CD14-positive monocyte (primary cell): ENCODE data around the gene SLC22A3. TPM values are rescaled to one million over a fixed set of nuclear protein-coding genes. Genes with fewer than 3 reads are reported as not detected.

ENCODE experiments used
- DNase-seq, 3 donors: peaks; one replicate each; pipeline ENCODE4 v3.0.0-alpha.2; 2011 to 2022
- H2AFZ ChIP-seq: 2 replicates; pipeline ENCODE4 v1.6.0; 2012; ENCODE audit warnings: mild to moderate bottlenecking, low read depth, low read length, inconsistent platforms; ENCODE audit not compliant: insufficient read depth, poor library complexity, severe bottlenecking
- H3K27ac ChIP-seq, 2 donors: 1 replicate in 1 of 2; 2 replicates in 1 of 2; pipeline ENCODE4 v1.5.1; 2012 to 2013; ENCODE audit warnings: low read length in 2 of 2, control low read depth in 1 of 2, inconsistent platforms in 1 of 2, low read depth in 1 of 2, mild to moderate bottlenecking in 1 of 2
- H3K27me3 ChIP-seq, 2 donors: one replicate each; pipeline versions ENCODE4 v1.6.0 to v1.6.1; 2011 to 2013; ENCODE audit warnings: low read length in 2 of 2; ENCODE audit not compliant: control insufficient read depth in 2 of 2, insufficient read depth in 2 of 2
- H3K36me3 ChIP-seq, 2 donors: replicated peaks in 1 of 2; 1 replicate in 1 of 2; 2 replicates in 1 of 2; pipeline versions ENCODE4 v1.5.1 to v1.6.1; 2012 to 2013; ENCODE audit warnings: low read length in 2 of 2, control low read depth in 1 of 2, inconsistent platforms in 1 of 2, mild to moderate bottlenecking in 1 of 2; ENCODE audit not compliant: insufficient read depth in 2 of 2, control insufficient read depth in 1 of 2
- H3K4me1 ChIP-seq, 2 donors: 1 replicate in 1 of 2; 2 replicates in 1 of 2; pipeline versions ENCODE4 v1.5.1 to v1.6.1; 2012 to 2013; ENCODE audit warnings: low read length in 2 of 2, control low read depth in 1 of 2, inconsistent platforms in 1 of 2, mild to moderate bottlenecking in 1 of 2, moderate library complexity in 1 of 2; ENCODE audit not compliant: insufficient read depth in 2 of 2, control insufficient read depth in 1 of 2
- H3K4me2 ChIP-seq: replicated peaks from 2 replicates; pipeline ENCODE3; 2012; ENCODE audit warnings: low read length, moderate library complexity, mild to moderate bottlenecking; ENCODE audit not compliant: poor library complexity, severe bottlenecking; ENCODE audit errors: extremely low read depth
- H3K4me3 ChIP-seq, 3 experiments: fragments of 200-600 bp in 1 of 3; sonication (generic) in 1 of 3; replicated peaks in 1 of 3; 1 replicate in 2 of 3; 2 replicates in 1 of 3; pipeline ENCODE4 v1.5.1; 2011 to 2013; ENCODE audit warnings: low read length in 3 of 3, mild to moderate bottlenecking in 3 of 3, control low read depth in 2 of 3, low read depth in 2 of 3, inconsistent platforms in 1 of 3, moderate library complexity in 1 of 3
- H3K79me2 ChIP-seq: 2 replicates; pipeline ENCODE4 v1.6.0; 2012; ENCODE audit warnings: mild to moderate bottlenecking, control low read depth, inconsistent platforms, low read length, moderate library complexity; ENCODE audit not compliant: insufficient read depth
- H3K9ac ChIP-seq: 2 replicates; pipeline ENCODE4 v1.6.0; 2017; ENCODE audit warnings: low read length, mild to moderate bottlenecking; ENCODE audit not compliant: insufficient read depth, poor library complexity, severe bottlenecking
- H3K9me3 ChIP-seq, 2 donors: replicated peaks in 1 of 2; 1 replicate in 1 of 2; 2 replicates in 1 of 2; pipeline versions ENCODE4 v1.5.1 to v1.6.1; 2012 to 2013; ENCODE audit warnings: low read length in 2 of 2, control low read depth in 1 of 2; ENCODE audit not compliant: control insufficient read depth in 1 of 2, insufficient read depth in 1 of 2
- H4K20me1 ChIP-seq: 2 replicates; pipeline ENCODE4 v1.6.0; 2012; ENCODE audit warnings: mild to moderate bottlenecking, low read length, control low read depth, moderate library complexity; ENCODE audit not compliant: insufficient read depth
- H3K27ac Mint-ChIP-seq, 7 donors: one replicate each; pipeline ENCODE4 v1.8.0; 2020; ENCODE audit warnings: mild to moderate bottlenecking in 7 of 7, mixed read lengths in 7 of 7, moderate library complexity in 6 of 7, inconsistent platforms in 2 of 7
- H3K27me3 Mint-ChIP-seq, 3 donors: one replicate each; pipeline ENCODE4 v1.8.0; 2021 to 2022; ENCODE audit warnings: low read depth in 3 of 3, mild to moderate bottlenecking in 3 of 3, mixed read lengths in 3 of 3, moderate library complexity in 3 of 3, inconsistent platforms in 1 of 3
- H3K36me3 Mint-ChIP-seq, 2 donors: one replicate each; pipeline ENCODE4 v1.8.0; 2020; ENCODE audit warnings: mixed read lengths in 2 of 2, inconsistent platforms in 1 of 2, mild to moderate bottlenecking in 1 of 2
- H3K4me1 Mint-ChIP-seq: one replicate; pipeline ENCODE4 v1.8.0; 2020; ENCODE audit warnings: mild to moderate bottlenecking, mixed read lengths
- H3K4me3 Mint-ChIP-seq, 2 donors: one replicate each; pipeline ENCODE4 v1.8.0; 2020; ENCODE audit warnings: mild to moderate bottlenecking in 2 of 2, mixed read lengths in 2 of 2, moderate library complexity in 1 of 2
- H3K9me3 Mint-ChIP-seq, 7 donors: one replicate each; pipeline ENCODE4 v1.8.0; 2020 to 2022; ENCODE audit warnings: mixed read lengths in 7 of 7, mild to moderate bottlenecking in 6 of 7, moderate library complexity in 6 of 7, inconsistent platforms in 2 of 7
- WGBS: methylation state at CpG from one replicate; pipeline ENCODE4 v1.1.5; 2013; ENCODE audit warnings: missing lambda C conversion rate; ENCODE audit not compliant: insufficient coverage; 5-methylcytosine and 5-hydroxymethylcytosine counted together
- intact Hi-C, 2 donors: fragments of 100-400 bp; cut with micrococcal nuclease; formaldehyde crosslinking; loops; one replicate each; pipeline versions ENCODE4 v1.15.0 to v1.15.1; 2023
- polyA plus RNA-seq, 3 donors: library from polyadenylated mRNA; depleted of rRNA in 1 of 3; unstranded in 2 of 3; stranded (reverse) in 1 of 3; fragments of 300-500 nt in 2 of 3; fragments of >200 nt in 1 of 3; fragmentation: Illumina TruSeq in 2 of 3; gene quantifications; 1 replicate in 2 of 3; 2 replicates in 1 of 3; pipeline ENCODE4 v1.2.3, GENCODE V29; 2012 to 2021
- TF ChIP-seq, protein P1 (sequence below): fragments of 200-600 bp; IDR thresholded peaks from one replicate; pipeline ENCODE4 v1.8.0; 2022; ENCODE audit warnings: antibody characterized with exemption, mild to moderate bottlenecking

Gene SLC22A3
- polyA plus RNA-seq, 3 donors: not detected

DNA sequence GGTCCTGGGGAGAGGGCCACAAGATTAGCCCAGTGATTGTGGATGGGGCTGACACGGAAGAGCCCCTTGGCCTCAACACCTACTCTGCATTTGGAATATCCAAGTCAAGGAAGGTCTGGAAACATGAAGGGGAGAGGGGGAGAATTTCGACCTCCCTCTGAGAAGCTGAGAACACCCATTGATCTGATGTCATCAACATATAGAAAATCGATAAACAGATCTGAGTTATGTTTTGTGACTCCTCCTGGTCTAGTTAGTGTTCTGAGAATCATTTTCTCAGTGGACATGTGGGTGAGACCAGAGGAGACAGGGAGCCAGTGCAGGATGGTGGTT, 108.0 kb downstream of the SLC22A3 start:
- peaks cover 17 to 18% of the 10 kb centered on the region in 2 donors for H3K27me3 ChIP-seq
- no peaks in the 10 kb centered on the region for H3K9me3 ChIP-seq
- Mint-ChIP-seq H3K4me1 (peaks cover 40% of the 10 kb centered on the region), H3K4me3 (no peak overlapping the region), H3K9me3 (no peaks in the 10 kb centered on the region), H3K36me3 (peaks cover 0 to 4% of the 10 kb centered on the region in 2 donors), H3K27me3 (peaks cover 6 to 20% (median 17%) of the 10 kb centered on the region in 3 donors), H3K27ac (no peak overlapping the region)
- no peak overlapping the region for H3K4me3 ChIP-seq
- H3K79me2 ChIP-seq: no peaks in the 10 kb centered on the region
- no peak for DNase-seq
- TF ChIP-seq, protein P1, sequence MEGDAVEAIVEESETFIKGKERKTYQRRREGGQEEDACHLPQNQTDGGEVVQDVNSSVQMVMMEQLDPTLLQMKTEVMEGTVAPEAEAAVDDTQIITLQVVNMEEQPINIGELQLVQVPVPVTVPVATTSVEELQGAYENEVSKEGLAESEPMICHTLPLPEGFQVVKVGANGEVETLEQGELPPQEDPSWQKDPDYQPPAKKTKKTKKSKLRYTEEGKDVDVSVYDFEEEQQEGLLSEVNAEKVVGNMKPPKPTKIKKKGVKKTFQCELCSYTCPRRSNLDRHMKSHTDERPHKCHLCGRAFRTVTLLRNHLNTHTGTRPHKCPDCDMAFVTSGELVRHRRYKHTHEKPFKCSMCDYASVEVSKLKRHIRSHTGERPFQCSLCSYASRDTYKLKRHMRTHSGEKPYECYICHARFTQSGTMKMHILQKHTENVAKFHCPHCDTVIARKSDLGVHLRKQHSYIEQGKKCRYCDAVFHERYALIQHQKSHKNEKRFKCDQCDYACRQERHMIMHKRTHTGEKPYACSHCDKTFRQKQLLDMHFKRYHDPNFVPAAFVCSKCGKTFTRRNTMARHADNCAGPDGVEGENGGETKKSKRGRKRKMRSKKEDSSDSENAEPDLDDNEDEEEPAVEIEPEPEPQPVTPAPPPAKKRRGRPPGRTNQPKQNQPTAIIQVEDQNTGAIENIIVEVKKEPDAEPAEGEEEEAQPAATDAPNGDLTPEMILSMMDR: peak; percentile 57
- H2AFZ ChIP-seq: no peak overlapping the region
- H3K9ac ChIP-seq: no peak overlapping the region
- H3K27ac ChIP-seq: no peak overlapping the region
- H3K36me3 ChIP-seq: no peaks in the 10 kb centered on the region
- peaks cover 39% of the 10 kb centered on the region in 2 donors for H3K4me1 ChIP-seq
- WGBS: no CpG with 5 or more reads among the region's 3 CpGs
- H3K4me2 ChIP-seq: no peak overlapping the region
- H4K20me1 ChIP-seq: no peaks in the 10 kb centered on the region
- intact Hi-C loops: no loop called here

DNA sequence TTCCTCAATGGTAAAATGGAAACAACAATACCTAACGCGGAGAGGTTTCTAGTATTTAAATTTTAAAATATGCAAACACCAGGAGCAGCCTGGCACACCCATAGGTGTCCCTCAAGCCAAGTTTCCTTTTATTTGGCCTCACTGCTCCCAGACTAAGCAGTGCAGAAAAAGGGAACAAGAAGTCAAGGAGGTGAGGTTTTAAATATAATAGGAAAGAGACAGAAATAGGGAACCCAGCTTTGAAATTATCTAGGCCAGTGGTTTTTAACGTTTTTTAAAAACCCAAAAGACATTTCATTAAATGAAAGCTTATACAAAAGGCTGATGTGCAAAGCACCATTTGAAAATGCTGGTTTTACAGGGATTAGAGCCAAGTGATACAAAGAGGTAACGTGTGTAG, 109.6 kb downstream of the SLC22A3 start:
- Mint-ChIP-seq H3K4me1 (peaks cover 55% of the 10 kb centered on the region), H3K27ac (peak overlapping the region in 2 of 7 donors; percentile 43 to 63), H3K27me3 (peaks cover 6 to 19% (median 14%) of the 10 kb centered on the region in 3 donors)

More for the DNA sequence above, 109.6 kb downstream of the SLC22A3 start:
- Histone ChIP-seq H3K27ac (no peak overlapping the region), H3K9me3 (no peaks in the 10 kb centered on the region), H3K4me2 (peak overlapping the region; percentile 28), H3K79me2 (no peaks in the 10 kb centered on the region), H4K20me1 (no peaks in the 10 kb centered on the region), H3K27me3 (peaks cover 17 to 18% of the 10 kb centered on the region in 2 donors), H3K4me1 (peaks cover 55% of the 10 kb centered on the region in 2 donors), H2AFZ (no peak overlapping the region), H3K36me3 (no peaks in the 10 kb centered on the region), H3K4me3 (no peak overlapping the region), H3K9ac (no peak overlapping the region)
- 0% methylated on average over 1 of the region's 4 CpGs for WGBS
- H3K36me3 Mint-ChIP-seq: peaks cover 2 to 4% of the 10 kb centered on the region in 2 donors
- intact Hi-C loops: no loop called here
- peak in 2 of 3 donors; percentile 12 to 20 for DNase-seq
- peak overlapping the region in 1 of 2 donors; percentile 56 for H3K4me3 Mint-ChIP-seq
- H3K9me3 Mint-ChIP-seq: peaks cover 0 to 3% (median 0%) of the 10 kb centered on the region in 7 donors
- TF ChIP-seq, protein P1: no peak
